Left renal pelvis (tissue), 4 donors: ENCODE results near the gene P4HA1. TPM values are rescaled to one million over a fixed set of nuclear protein-coding genes. Genes with fewer than 3 reads are reported as not detected.

Source experiments
- DNase-seq, 4 donors: peaks; one replicate each; pipeline ENCODE4 v3.0.0-alpha.2; 2013; ENCODE audit warnings: low read depth in 4 of 4, low spot score in 3 of 4
- polyA plus RNA-seq, 4 donors: library from polyadenylated mRNA; unstranded; fragments of 120-200 nt; gene quantifications; one replicate each; pipeline ENCODE4 v1.2.1, GENCODE V29; 2013; ENCODE audit not compliant: insufficient read length in 4 of 4

Gene P4HA1
- polyA plus RNA-seq, 4 donors, result 74.6 to 114 (median 88.6) TPM

- DNase-seq, result peak in 2 of 4 donors; percentile 65
These were observed 1.1 kb downstream of the P4HA1 start for GRCh38 chr10:73095481-73096021.

GRCh38 chr10:73094986-73095480, 1.6 kb downstream of the P4HA1 start:
- DNase-seq, result no peak

- DNase-seq, result no peak
These were observed 2.5 kb downstream of the P4HA1 start for GRCh38 chr10:73093922-73094850.

- DNase-seq, result no peak
These were observed 3.8 kb downstream of the P4HA1 start for GRCh38 chr10:73092830-73093229.

GRCh38 chr10:73088304-73088703, 8.4 kb downstream of the P4HA1 start:
- no peak for DNase-seq

- no peak for DNase-seq
These were observed 9.8 kb downstream of the P4HA1 start for GRCh38 chr10:73086816-73087215.

GRCh38 chr10:73084209-73084608, 12.5 kb downstream of the P4HA1 start:
- DNase-seq, result no peak

- no peak for DNase-seq
These were observed 13.4 kb downstream of the P4HA1 start for GRCh38 chr10:73083221-73083620.

GRCh38 chr10:73079779-73080541, 16.7 kb downstream of the P4HA1 start:
- no peak for DNase-seq

GRCh38 chr10:73076360-73077183, 20.1 kb downstream of the P4HA1 start:
- no peak for DNase-seq

- DNase-seq, result no peak
These were observed 20.8 kb downstream of the P4HA1 start for GRCh38 chr10:73075829-73076228.

GRCh38 chr10:73073627-73074026, 23.0 kb downstream of the P4HA1 start:
- no peak for DNase-seq

GRCh38 chr10:73065441-73065840, 31.2 kb downstream of the P4HA1 start:
- no peak for DNase-seq

GRCh38 chr10:73061743-73062142, 34.9 kb downstream of the P4HA1 start:
- DNase-seq, result no peak

- no peak for DNase-seq
These were observed 35.7 kb downstream of the P4HA1 start for GRCh38 chr10:73060738-73061635.

- no peak for DNase-seq
These were observed 36.5 kb downstream of the P4HA1 start for GRCh38 chr10:73060173-73060572.

GRCh38 chr10:73058057-73058591, 38.5 kb downstream of the P4HA1 start:
- DNase-seq, result no peak

GRCh38 chr10:73054286-73054685, 42.4 kb downstream of the P4HA1 start:
- DNase-seq, result no peak

- DNase-seq, result no peak
These were observed 43.4 kb downstream of the P4HA1 start for GRCh38 chr10:73053275-73053674.
